HepG2 (cell line): Measurements from ENCODE around the gene CYP17A1. TPM values are rescaled to one million over a fixed set of nuclear protein-coding genes. Genes with fewer than 3 reads are reported as not detected.

Experiments
- BCL6 ChIP-seq: IDR thresholded peaks from 2 replicates; pipeline ENCODE4 v1.6.1; 2016; ENCODE audit warnings: missing genetic modification reagents, missing compliant biosample characterization
- GMEB1 ChIP-seq: sonication (generic); formaldehyde crosslinking; IDR thresholded peaks from 2 replicates; pipeline ENCODE4 v1.5.1; 2020; ENCODE audit warnings: missing genetic modification reagents, mild to moderate bottlenecking, borderline replicate concordance
- HMGXB4 ChIP-seq, 2 experiments: sonication (generic) in 1 of 2; formaldehyde crosslinking in 1 of 2; IDR thresholded peaks; 2 replicates each; pipeline versions ENCODE4 v1.4.0 to v1.6.1; 2018 to 2020; ENCODE audit warnings: missing genetic modification reagents in 2 of 2, borderline replicate concordance in 1 of 2, low read depth in 1 of 2, mild to moderate bottlenecking in 1 of 2, missing biosample characterization in 1 of 2
- JUND ChIP-seq: sonication (generic); formaldehyde crosslinking; IDR thresholded peaks from 2 replicates; pipeline ENCODE4 v1.8.0; 2022; ENCODE audit warnings: mild to moderate bottlenecking, missing genetic modification reagents
- MLLT10 ChIP-seq: sonication (generic); formaldehyde crosslinking; IDR thresholded peaks from 2 replicates; pipeline ENCODE4 v1.4.0; 2020; ENCODE audit warnings: missing genetic modification reagents
- PRDM4 ChIP-seq: sonication (generic); formaldehyde crosslinking; IDR thresholded peaks from 2 replicates; pipeline ENCODE4 v1.9.0; 2021; ENCODE audit warnings: missing genetic modification reagents, borderline replicate concordance
- REXO4 ChIP-seq: sonication (generic); formaldehyde crosslinking; IDR thresholded peaks from 2 replicates; pipeline ENCODE4 v1.8.0; 2022; ENCODE audit warnings: missing genetic modification reagents, mild to moderate bottlenecking, borderline replicate concordance
- TCF12 ChIP-seq, 2 experiments: fragments of 450-650 bp in 1 of 2; sonication (generic) in 1 of 2; formaldehyde crosslinking in 1 of 2; IDR thresholded peaks; 2 replicates each; pipeline versions ENCODE4 v1.6.1 to v1.8.0; 2017 to 2022; ENCODE audit warnings: antibody characterized with exemption in 1 of 2, mild to moderate bottlenecking in 1 of 2, missing genetic modification reagents in 1 of 2, moderate library complexity in 1 of 2
- ZBTB2 ChIP-seq: sonication (generic); formaldehyde crosslinking; IDR thresholded peaks from 2 replicates; pipeline ENCODE4 v1.8.0; 2022; ENCODE audit warnings: low read depth, missing genetic modification reagents
- ZBTB26 ChIP-seq: IDR thresholded peaks from 2 replicates; pipeline ENCODE4 v1.6.1; 2016; ENCODE audit warnings: missing compliant biosample characterization, missing genetic modification reagents, borderline replicate concordance
- ZFP36L2 ChIP-seq: sonication (generic); formaldehyde crosslinking; IDR thresholded peaks from 2 replicates; pipeline ENCODE4 v1.4.0; 2020; ENCODE audit warnings: missing genetic modification reagents
- ZNF12 ChIP-seq: sonication (generic); formaldehyde crosslinking; IDR thresholded peaks from 2 replicates; pipeline ENCODE4 v1.5.0; 2020; ENCODE audit warnings: missing genetic modification reagents
- ZNF710 ChIP-seq: sonication (generic); formaldehyde crosslinking; IDR thresholded peaks from 2 replicates; pipeline ENCODE4 v1.5.0; 2020; ENCODE audit warnings: mild to moderate bottlenecking, missing genetic modification reagents, borderline replicate concordance
- ZNF737 ChIP-seq: sonication (generic); formaldehyde crosslinking; IDR thresholded peaks from 2 replicates; pipeline ENCODE4 v1.5.0; 2020; ENCODE audit warnings: missing genetic modification reagents, mild to moderate bottlenecking, borderline replicate concordance
- polyA plus RNA-seq, 8 experiments: library from polyadenylated mRNA; depleted of rRNA in 3 of 8; stranded (reverse) in 7 of 8; unstranded in 1 of 8; fragments of >200 nt; fragmentation: Illumina TruSeq in 4 of 8; extraction: Trizol in 4 of 8; gene quantifications; 2 replicates each; pipeline versions ENCODE4 v1.2.1 to v1.2.3, GENCODE V29; 2011 to 2016; ENCODE audit warnings: low read depth in 4 of 8, missing spikeins in 1 of 8, mixed read lengths in 1 of 8; ENCODE audit not compliant: insufficient read depth in 1 of 8
- total RNA-seq, 5 experiments: library from RNA; depleted of rRNA; stranded (reverse); fragments of >200 nt; fragmentation: Illumina TruSeq; extraction: Trizol; gene quantifications; 2 replicates each; pipeline ENCODE4 v1.2.3, GENCODE V29; 2016; ENCODE audit warnings: low read depth in 1 of 5

Gene CYP17A1
- total and polyA plus RNA-seq, 2 of the 13 experiments (the other 11 are each of a cell fraction or from before 2014, with no cell fraction given) = 0.13 to 1.1 TPM

GRCh38 chr10:102869258-102870198 is 32.3 kb upstream of the CYP17A1 start, which contains the start of gene AS3MT (continued):
- peak; percentile 9 to 81; a peak in 2 of 4 replicates for TF ChIP-seq HMGXB4 (CRISPR knock-in tag; IDR thresholded peaks at IDR 0.05; ENCODE audit: borderline replicate concordance in 1 of 2, low read depth in 1 of 2)
- no peak; the same call in 1 of the 2 replicates for TF ChIP-seq ZBTB26 (CRISPR knock-in tag)
- TF ChIP-seq ZFP36L2 (CRISPR knock-in tag) = no peak
- TF ChIP-seq JUND (CRISPR knock-in tag) = no peak
- no peak; the same call in 1 of the 2 replicates for TF ChIP-seq GMEB1 (CRISPR knock-in tag)
- peak; percentile 9; the same call in 1 of the 2 replicates for TF ChIP-seq BCL6
- no peak for TF ChIP-seq ZBTB2 (CRISPR knock-in tag)
- TF ChIP-seq ZNF710 (CRISPR knock-in tag) = peak; percentile 87
- TF ChIP-seq ZNF737 (CRISPR knock-in tag) = no peak; the same call in 1 of the 2 replicates
- no peak for TF ChIP-seq PRDM4 (CRISPR knock-in tag)
- no peak for TF ChIP-seq TCF12 (IDR thresholded peaks at IDR 0.05)
- TF ChIP-seq TCF12 (CRISPR knock-in tag; IDR thresholded peaks at IDR 0.05) = peak; percentile 68; the same call in 1 of the 2 replicates
- no peak for TF ChIP-seq REXO4 (CRISPR knock-in tag)
- no peak for TF ChIP-seq MLLT10 (CRISPR knock-in tag)
- TF ChIP-seq ZNF12 (CRISPR knock-in tag) = no peak
